Retinal pigment epithelial cell (primary cell): ENCODE data around the gene CRMP1.
A peak's percentile ranks its signal among the peaks of the same experiment; 100 is the strongest.

Experiments used
- DNase-seq: peaks from one replicate; pipeline ENCODE4 v3.0.0-alpha.2; 2010; ENCODE audit warnings: low read depth
- H3K4me3 ChIP-seq: 2 replicates; pipeline ENCODE4 v1.5.1; 2011; ENCODE audit warnings: mild to moderate bottlenecking, low read length, control low read depth, moderate library complexity
- CTCF ChIP-seq: conservative IDR thresholded peaks from 2 replicates; pipeline ENCODE4 v1.5.1; 2011; ENCODE audit warnings: low read depth, low read length, control low read depth, inconsistent platforms

Gene CRMP1

GRCh38 chr4:5790546-5790857 lies 102.4 kb downstream of the CRMP1 start:
- no peak for TF ChIP-seq CTCF
- H3K4me3 ChIP-seq, result no peak overlapping the region
- DNase-seq, result no peak

DNA sequence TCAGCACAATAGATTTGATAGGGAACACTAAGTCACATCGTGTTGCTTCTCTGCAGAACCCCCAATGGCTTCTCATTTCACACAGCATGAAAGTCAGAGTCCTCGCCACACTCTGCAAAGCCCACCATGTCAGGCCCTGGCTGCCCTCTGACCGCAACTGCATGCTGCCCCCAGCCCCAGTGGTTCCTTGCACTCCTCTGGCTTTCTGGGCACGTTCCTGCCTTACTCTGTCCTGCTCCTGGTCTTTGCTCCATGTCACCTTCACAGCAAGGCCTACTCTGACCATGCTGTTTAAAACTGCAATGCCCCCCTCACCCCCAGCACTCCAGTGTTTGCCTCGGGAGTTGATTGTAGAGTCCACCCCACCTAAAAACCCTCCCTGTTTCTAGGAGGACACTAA lies 103.7 kb downstream of the CRMP1 start:
- no peak for DNase-seq
- TF ChIP-seq CTCF, result no peak
- H3K4me3 ChIP-seq, result no peak overlapping the region

DNA sequence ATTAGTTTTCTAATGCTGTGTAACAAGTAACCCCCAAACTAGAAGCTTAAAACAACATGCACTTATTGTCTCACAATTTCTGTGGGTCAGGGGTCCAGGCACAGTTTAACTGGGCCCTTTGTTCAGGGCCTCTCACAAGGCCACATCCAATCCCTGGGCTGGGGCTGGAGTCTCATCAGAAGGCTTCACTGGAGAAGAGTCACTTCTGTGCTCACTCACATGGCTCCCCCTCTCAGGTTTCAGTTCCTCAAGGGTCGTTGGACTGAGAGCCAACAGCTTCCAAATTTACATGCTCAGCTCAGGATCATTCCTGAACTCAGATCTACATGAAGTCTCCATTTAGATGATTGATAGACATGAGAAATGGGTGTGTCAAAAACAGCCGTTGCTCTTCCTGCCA lies 104.7 kb downstream of the CRMP1 start:
- no peak for DNase-seq
- no peak for TF ChIP-seq CTCF
- H3K4me3 ChIP-seq, result no peak overlapping the region

DNA sequence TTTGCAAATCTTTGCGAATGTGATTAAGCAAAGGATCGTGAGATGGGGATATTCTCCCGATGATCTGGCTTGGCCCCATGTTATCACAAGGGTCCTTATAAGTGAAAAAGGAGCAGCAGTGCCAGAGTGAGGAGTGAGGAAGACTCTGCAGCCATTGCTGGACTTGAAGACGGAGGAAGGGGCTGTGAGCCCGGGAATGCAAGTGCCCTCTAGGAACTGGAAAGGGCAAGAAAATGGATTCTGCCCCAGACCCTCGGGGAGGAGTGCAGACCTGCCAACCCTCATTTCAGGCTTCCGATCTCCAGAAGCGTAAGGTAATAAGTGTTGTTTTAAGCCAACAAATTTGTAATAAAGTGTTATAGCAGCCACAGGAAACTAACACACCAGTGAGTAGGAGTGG lies 105.6 kb downstream of the CRMP1 start:
- TF ChIP-seq CTCF, result no peak
- no peak for DNase-seq
- no peak overlapping the region for H3K4me3 ChIP-seq

GRCh38 chr4:5785806-5786680 lies 106.8 kb downstream of the CRMP1 start:
- TF ChIP-seq CTCF, result no peak
- peak; percentile 45 for DNase-seq
- no peak overlapping the region for H3K4me3 ChIP-seq

DNA sequence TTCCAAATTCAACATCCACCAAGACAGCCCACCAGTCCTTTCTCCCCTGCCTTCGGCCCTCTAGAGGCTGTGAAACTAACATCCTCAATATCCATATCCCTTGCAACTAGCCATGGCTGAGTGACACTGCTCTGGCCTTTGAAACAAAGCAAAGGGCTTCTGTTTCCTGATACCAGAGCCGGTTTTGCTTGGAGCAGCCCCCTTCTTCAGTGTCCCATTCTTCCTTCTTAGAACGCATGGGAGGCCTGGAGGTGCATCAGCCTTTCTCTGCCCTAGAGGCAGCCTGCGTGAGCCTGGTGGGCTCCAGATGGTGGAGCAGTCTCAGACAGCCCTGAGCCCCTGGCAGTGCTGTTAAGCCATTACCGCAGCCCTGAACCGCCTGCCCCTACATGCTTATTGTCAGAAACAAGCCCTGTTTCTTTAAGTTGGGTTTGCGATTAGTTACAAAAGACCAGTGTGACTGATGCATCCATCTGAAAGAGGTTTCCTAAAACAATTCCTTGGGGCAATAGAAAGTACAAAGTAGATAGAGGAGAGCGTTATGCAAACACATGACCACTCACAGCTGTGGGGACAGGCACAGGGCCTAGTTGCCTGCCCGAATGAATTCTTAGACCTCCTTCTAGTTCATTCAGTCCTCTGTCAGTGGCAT lies 107.8 kb downstream of the CRMP1 start:
- H3K4me3 ChIP-seq, result no peak overlapping the region
- TF ChIP-seq CTCF, result no peak
- no peak for DNase-seq

DNA sequence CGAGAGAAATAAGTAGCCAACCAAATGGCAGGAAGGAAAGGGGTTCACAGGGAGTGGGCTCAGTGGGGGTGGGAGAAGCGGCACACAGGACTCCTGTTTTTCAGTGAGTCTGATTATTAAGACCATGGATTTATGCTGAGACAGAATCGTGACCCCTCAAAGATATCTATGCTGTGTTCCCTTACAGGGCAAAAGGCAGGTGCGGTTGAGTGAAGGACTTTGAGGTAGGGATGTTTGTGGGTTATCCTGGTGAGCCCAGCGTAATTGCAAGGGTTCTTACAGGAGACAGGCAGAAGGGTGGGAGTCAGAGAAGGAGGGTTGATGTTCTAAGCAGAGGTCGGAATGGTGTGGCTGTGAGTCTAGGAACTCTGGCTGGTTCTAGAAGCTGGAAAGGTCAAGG lies 108.9 kb downstream of the CRMP1 start:
- TF ChIP-seq CTCF, result no peak
- no peak overlapping the region for H3K4me3 ChIP-seq
- DNase-seq, result no peak
